Caco-2 (cell line): ENCODE results near the gene TMEM273. TPM values are rescaled to one million over a fixed set of nuclear protein-coding genes. Genes with fewer than 3 reads are reported as not detected.

Experiments
- BruUV-seq: library from RNA; stranded (reverse); fragments of 400-500 nt; replicated peaks from 2 replicates; lab custom pipeline; 2021; lab: Mats Ljungman, UMichigan
- CTCF ChIA-PET: fragments of 300-600 bp; sonication (Branson Sonifier 250); formaldehyde crosslinking; loops from one replicate; lab custom pipeline; 2022; ENCODE audit warnings: antibody characterized with exemption; lab: Charles Lee
- POLR2A ChIA-PET: fragments of 300-600 bp; sonication (Branson Sonifier 250); formaldehyde crosslinking; loops from one replicate; lab custom pipeline; 2022; ENCODE audit warnings: antibody characterized with exemption; lab: Charles Lee
- DNase-seq, 2 experiments: peaks; one replicate each; pipeline versions ENCODE4 v3.0.0 to v3.0.0-alpha.2; 2020 to 2022
- H3K27me3 ChIP-seq: replicated peaks from 2 replicates; pipeline ENCODE4 v1.6.0; 2011; ENCODE audit warnings: low read length; ENCODE audit not compliant: control insufficient read depth, insufficient read depth
- H3K36me3 ChIP-seq: 2 replicates; pipeline ENCODE4 v1.5.1; 2011; ENCODE audit warnings: low read length; ENCODE audit not compliant: control insufficient read depth, insufficient read depth
- H3K4me1 ChIP-seq: fragments of 250-450 bp; sonication (Bioruptor Pico); 2 replicates; pipeline ENCODE4 v1.5.1; 2020; ENCODE audit warnings: mild to moderate bottlenecking
- H3K4me3 ChIP-seq: 2 replicates; pipeline ENCODE4 v1.5.1; 2011; ENCODE audit warnings: low read depth, mild to moderate bottlenecking, control low read depth, low read length
- H3K9me3 ChIP-seq: fragments of 250-450 bp; sonication (Bioruptor Pico); 2 replicates; pipeline ENCODE4 v1.5.1; 2020; ENCODE audit warnings: mild to moderate bottlenecking, moderate library complexity
- H3K27ac Mint-ChIP-seq: one replicate; pipeline ENCODE4 v1.8.0; 2022; ENCODE audit warnings: mixed read lengths; ENCODE audit not compliant: unreplicated experiment
- H3K27me3 Mint-ChIP-seq: one replicate; pipeline ENCODE4 v1.8.0; 2022; ENCODE audit warnings: mixed read lengths; ENCODE audit not compliant: insufficient read depth, unreplicated experiment
- H3K36me3 Mint-ChIP-seq: one replicate; pipeline ENCODE4 v1.8.0; 2022; ENCODE audit warnings: mild to moderate bottlenecking, mixed read lengths; ENCODE audit not compliant: insufficient read depth, unreplicated experiment
- H3K4me1 Mint-ChIP-seq: one replicate; pipeline ENCODE4 v1.8.0; 2022; ENCODE audit warnings: low read depth, mixed read lengths; ENCODE audit not compliant: unreplicated experiment
- H3K4me3 Mint-ChIP-seq: one replicate; pipeline ENCODE4 v1.8.0; 2022; ENCODE audit warnings: mild to moderate bottlenecking, moderate library complexity, mixed read lengths; ENCODE audit not compliant: unreplicated experiment
- H3K9me3 Mint-ChIP-seq: one replicate; pipeline ENCODE4 v1.8.0; 2022; ENCODE audit warnings: mixed read lengths; ENCODE audit not compliant: unreplicated experiment
- intact Hi-C: fragments of 100-400 bp; cut with micrococcal nuclease; formaldehyde crosslinking; loops from one replicate; pipeline ENCODE4 v1.10.0; 2022; ENCODE audit not compliant: unreplicated experiment
- total RNA-seq: library from RNA; stranded (reverse); gene quantifications from 2 replicates; pipeline ENCODE4 v1.2.3, GENCODE V29; 2022
- TF ChIP-seq, protein P1 (sequence below), 2 experiments: fragments of 200-600 bp in 1 of 2; IDR thresholded peaks; 1 replicate in 1 of 2; 2 replicates in 1 of 2; pipeline versions ENCODE4 v1.5.1 to v1.8.0; 2011 to 2022; ENCODE audit warnings: antibody characterized with exemption in 1 of 2, control low read depth in 1 of 2, inconsistent platforms in 1 of 2, low read depth in 1 of 2, low read length in 1 of 2, mild to moderate bottlenecking in 1 of 2, moderate library complexity in 1 of 2; ENCODE audit not compliant: insufficient read depth in 1 of 2, severe bottlenecking in 1 of 2, unreplicated experiment in 1 of 2

The TMEM273 gene
- total RNA-seq, 1 experiment from 2014 or later = not detected

DNA sequence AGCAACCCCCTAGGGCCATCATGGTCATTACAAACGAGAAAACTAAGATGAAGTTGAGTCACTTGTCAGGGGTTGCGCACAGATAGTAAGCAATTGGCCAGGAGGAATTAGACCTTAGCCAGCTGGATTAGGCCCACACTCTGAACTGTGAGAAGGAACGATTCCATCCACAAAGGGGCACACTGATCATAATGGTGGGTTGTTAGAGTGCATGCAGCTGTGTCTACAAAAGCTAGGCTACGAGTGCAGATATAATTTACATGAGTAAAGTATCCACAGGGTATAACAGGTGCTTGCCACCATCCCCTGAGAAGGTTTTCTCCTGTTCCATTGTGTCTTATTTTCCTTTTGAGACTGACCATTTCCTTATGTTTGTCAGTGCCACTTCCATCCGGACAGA lies 37.8 kb downstream of the TMEM273 start:
- Histone ChIP-seq H3K36me3 (no peaks in the 10 kb centered on the region), H3K4me1 (no peaks in the 10 kb centered on the region), H3K4me3 (no peak overlapping the region), H3K9me3 (0 out of 2 replicates have a peak, but pooled peaks cover 8% of the 10 kb centered on the region), H3K27me3 (no peaks in the 10 kb centered on the region; the same call in none of the 2 replicates)
- POLR2A ChIA-PET = no interaction called here
- CTCF ChIA-PET = no interaction called here
- H3K4me1 Mint-ChIP-seq = no peaks in the 10 kb centered on the region
- no peaks in the 10 kb centered on the region for H3K36me3 Mint-ChIP-seq
- intact Hi-C loops = no loop called here
- no peak for DNase-seq
- no TSS peak for BruUV-seq
- H3K27ac Mint-ChIP-seq = no peak overlapping the region
- H3K27me3 Mint-ChIP-seq = peaks cover 34% of the 10 kb centered on the region
- TF ChIP-seq, protein P1, sequence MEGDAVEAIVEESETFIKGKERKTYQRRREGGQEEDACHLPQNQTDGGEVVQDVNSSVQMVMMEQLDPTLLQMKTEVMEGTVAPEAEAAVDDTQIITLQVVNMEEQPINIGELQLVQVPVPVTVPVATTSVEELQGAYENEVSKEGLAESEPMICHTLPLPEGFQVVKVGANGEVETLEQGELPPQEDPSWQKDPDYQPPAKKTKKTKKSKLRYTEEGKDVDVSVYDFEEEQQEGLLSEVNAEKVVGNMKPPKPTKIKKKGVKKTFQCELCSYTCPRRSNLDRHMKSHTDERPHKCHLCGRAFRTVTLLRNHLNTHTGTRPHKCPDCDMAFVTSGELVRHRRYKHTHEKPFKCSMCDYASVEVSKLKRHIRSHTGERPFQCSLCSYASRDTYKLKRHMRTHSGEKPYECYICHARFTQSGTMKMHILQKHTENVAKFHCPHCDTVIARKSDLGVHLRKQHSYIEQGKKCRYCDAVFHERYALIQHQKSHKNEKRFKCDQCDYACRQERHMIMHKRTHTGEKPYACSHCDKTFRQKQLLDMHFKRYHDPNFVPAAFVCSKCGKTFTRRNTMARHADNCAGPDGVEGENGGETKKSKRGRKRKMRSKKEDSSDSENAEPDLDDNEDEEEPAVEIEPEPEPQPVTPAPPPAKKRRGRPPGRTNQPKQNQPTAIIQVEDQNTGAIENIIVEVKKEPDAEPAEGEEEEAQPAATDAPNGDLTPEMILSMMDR (IDR thresholded peaks at IDR 0.05; ENCODE audit: insufficient read depth in 1 of 2, low read depth in 1 of 2, low read length in 1 of 2, severe bottlenecking in 1 of 2, unreplicated experiment in 1 of 2) = no peak
- no peak overlapping the region for H3K4me3 Mint-ChIP-seq
- H3K9me3 Mint-ChIP-seq = no peaks in the 10 kb centered on the region

DNA sequence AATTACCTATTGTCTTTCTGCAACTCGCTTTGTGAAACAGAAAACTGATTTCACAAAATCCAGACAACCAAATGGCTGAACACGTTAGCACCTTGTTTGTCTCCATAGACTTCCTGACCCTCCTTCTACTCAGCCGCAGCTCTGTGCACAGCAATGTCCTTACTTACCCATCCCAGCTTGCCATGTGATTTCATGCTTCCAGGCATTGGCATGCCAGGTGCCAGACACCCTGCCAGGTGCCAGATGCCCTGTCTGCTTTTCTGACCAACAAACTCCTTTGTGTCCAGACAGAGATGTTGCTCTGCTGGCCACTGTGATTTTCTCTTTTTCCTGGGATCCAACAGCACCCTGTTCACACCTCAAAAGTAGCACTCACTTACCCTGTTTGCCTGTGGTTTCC lies 38.3 kb downstream of the TMEM273 start:
- Histone ChIP-seq H3K4me1 (no peaks in the 10 kb centered on the region), H3K4me3 (no peak overlapping the region), H3K36me3 (no peaks in the 10 kb centered on the region), H3K9me3 (0 out of 2 replicates have a peak, but pooled peaks cover 8% of the 10 kb centered on the region), H3K27me3 (no peaks in the 10 kb centered on the region; the same call in none of the 2 replicates)
- POLR2A ChIA-PET = no interaction called here
- no peaks in the 10 kb centered on the region for H3K9me3 Mint-ChIP-seq
- no TSS peak for BruUV-seq
- no peaks in the 10 kb centered on the region for H3K4me1 Mint-ChIP-seq
- no peaks in the 10 kb centered on the region for H3K36me3 Mint-ChIP-seq
- H3K27ac Mint-ChIP-seq = no peak overlapping the region
- TF ChIP-seq, protein P1 (IDR thresholded peaks at IDR 0.05; ENCODE audit: insufficient read depth in 1 of 2, low read depth in 1 of 2, low read length in 1 of 2, severe bottlenecking in 1 of 2, unreplicated experiment in 1 of 2) = no peak
- DNase-seq = no peak
- intact Hi-C loops = no loop called here
- CTCF ChIA-PET = no interaction called here
- peaks cover 31% of the 10 kb centered on the region for H3K27me3 Mint-ChIP-seq
- H3K4me3 Mint-ChIP-seq = no peak overlapping the region

DNA sequence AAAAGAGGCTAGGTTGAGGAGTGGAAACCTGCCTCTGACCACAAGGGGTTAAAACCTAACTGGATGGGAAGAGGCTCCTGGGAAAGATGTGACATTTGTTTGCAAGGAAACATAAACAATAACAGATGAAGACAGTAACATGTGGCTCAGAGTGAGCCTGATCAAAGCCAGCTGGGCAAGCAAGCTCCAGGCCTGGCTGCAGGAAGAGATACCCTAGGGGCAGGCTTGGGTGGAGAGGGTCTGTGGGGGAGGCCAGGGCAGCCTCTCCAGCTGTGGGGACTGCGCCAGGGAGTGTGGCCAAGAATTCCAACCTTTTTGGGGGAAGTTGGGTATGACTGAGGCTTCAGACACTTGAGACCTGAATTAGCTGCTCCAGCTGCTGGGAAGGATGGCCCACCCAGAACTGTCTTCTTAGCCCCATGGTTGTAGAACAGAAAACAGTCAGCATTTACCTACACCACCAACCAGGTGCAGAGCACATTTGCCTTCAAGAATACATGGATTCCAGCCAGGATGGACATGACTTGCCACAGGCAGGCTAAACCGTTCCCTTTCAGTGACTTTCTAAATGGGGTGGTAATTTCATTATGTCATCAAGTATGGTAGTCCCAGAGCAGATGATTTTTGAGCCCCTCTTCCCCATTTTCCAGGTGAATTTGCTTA lies 44.0 kb downstream of the TMEM273 start:
- H3K27ac Mint-ChIP-seq = no peak overlapping the region
- no peak overlapping the region for H3K4me3 Mint-ChIP-seq
- Histone ChIP-seq H3K9me3 (0 out of 2 replicates have a peak, but pooled peaks cover 8% of the 10 kb centered on the region), H3K4me3 (no peak overlapping the region), H3K4me1 (no peaks in the 10 kb centered on the region), H3K27me3 (0 out of 2 replicates have a peak, but pooled peaks cover 1% of the 10 kb centered on the region), H3K36me3 (no peaks in the 10 kb centered on the region)
- ChIA-PET CTCF (no interaction called here), POLR2A (no interaction called here)
- H3K27me3 Mint-ChIP-seq = peaks cover 15% of the 10 kb centered on the region
- no peak for DNase-seq
- intact Hi-C loops = no loop called here
- TF ChIP-seq, protein P1 (IDR thresholded peaks at IDR 0.05; ENCODE audit: insufficient read depth in 1 of 2, low read depth in 1 of 2, low read length in 1 of 2, severe bottlenecking in 1 of 2, unreplicated experiment in 1 of 2) = no peak
- H3K36me3 Mint-ChIP-seq = no peaks in the 10 kb centered on the region
- H3K9me3 Mint-ChIP-seq = no peaks in the 10 kb centered on the region
- H3K4me1 Mint-ChIP-seq = no peaks in the 10 kb centered on the region
- BruUV-seq = no TSS peak
